Liver (tissue), 9 donors: ENCODE data around the gene FBXO31. TPM values are rescaled to one million over a fixed set of nuclear protein-coding genes. Genes with fewer than 3 reads are reported as not detected.

Experiments used
- DNase-seq: peaks from one replicate; pipeline ENCODE4 v3.0.0-alpha.2; 2017; ENCODE audit warnings: low spot score
- H3K27ac ChIP-seq, 2 donors: one replicate each; pipeline ENCODE4 v1.7.0; 2013; ENCODE audit warnings: inconsistent platforms in 2 of 2, low read length in 2 of 2, control low read depth in 1 of 2, low read depth in 1 of 2, mild to moderate bottlenecking in 1 of 2
- H3K27me3 ChIP-seq, 4 donors: one replicate each; pipeline versions ENCODE4 v1.6.1 to v1.7.0; 2013; ENCODE audit warnings: low read length in 3 of 4, inconsistent platforms in 1 of 4, mild to moderate bottlenecking in 1 of 4, moderate library complexity in 1 of 4; ENCODE audit not compliant: control insufficient read depth in 4 of 4, insufficient read depth in 4 of 4
- H3K36me3 ChIP-seq, 4 donors: one replicate each; pipeline versions ENCODE4 v1.6.1 to v1.7.0; 2013; ENCODE audit warnings: low read length in 3 of 4, mild to moderate bottlenecking in 3 of 4, low read depth in 1 of 4, moderate library complexity in 1 of 4; ENCODE audit not compliant: control insufficient read depth in 4 of 4, insufficient read depth in 3 of 4
- H3K4me1 ChIP-seq, 4 donors: one replicate each; pipeline versions ENCODE4 v1.6.1 to v1.7.0; 2013; ENCODE audit warnings: low read length in 3 of 4, mild to moderate bottlenecking in 3 of 4, moderate library complexity in 1 of 4; ENCODE audit not compliant: control insufficient read depth in 4 of 4, insufficient read depth in 4 of 4
- H3K4me3 ChIP-seq, 3 donors: one replicate each; pipeline versions ENCODE4 v1.6.1 to v1.7.0; 2013; ENCODE audit warnings: low read length in 3 of 3, control low read depth in 1 of 3, low read depth in 1 of 3, mild to moderate bottlenecking in 1 of 3
- H3K9ac ChIP-seq, 2 donors: one replicate each; pipeline ENCODE4 v1.7.0; 2013; ENCODE audit warnings: low read length in 2 of 2, mild to moderate bottlenecking in 2 of 2, moderate library complexity in 2 of 2, control low read depth in 1 of 2, low read depth in 1 of 2
- H3K9me3 ChIP-seq, 4 donors: one replicate each; pipeline versions ENCODE4 v1.6.1 to v1.7.0; 2013; ENCODE audit warnings: low read length in 3 of 4; ENCODE audit not compliant: control insufficient read depth in 4 of 4
- CTCF ChIP-seq: fragments of 150-350 bp; IDR thresholded peaks from 2 replicates; pipeline ENCODE4 v1.5.1; 2017; ENCODE audit warnings: improper control_type of control experiment, low read depth, low read length; ENCODE audit not compliant: missing input control
- EGR1 ChIP-seq, 2 donors: IDR thresholded peaks; 2 replicates each; pipeline ENCODE4 v1.6.1; 2016 to 2018; ENCODE audit warnings: antibody characterized with exemption in 2 of 2, low read depth in 2 of 2
- FOXA1 ChIP-seq: IDR thresholded peaks from 2 replicates; pipeline ENCODE4 v1.6.1; 2016; ENCODE audit warnings: antibody characterized with exemption
- GABPA ChIP-seq, 2 donors: IDR thresholded peaks in 1 of 2; conservative IDR thresholded peaks in 1 of 2; 2 replicates each; pipeline ENCODE4 v1.6.1; 2016; ENCODE audit warnings: antibody characterized with exemption in 2 of 2, mild to moderate bottlenecking in 1 of 2, moderate library complexity in 1 of 2
- HNF4A ChIP-seq, 2 donors: conservative IDR thresholded peaks; 2 replicates each; pipeline ENCODE4 v1.6.1; 2016; ENCODE audit warnings: antibody characterized with exemption in 2 of 2, mild to moderate bottlenecking in 2 of 2
- JUND ChIP-seq, 2 donors: IDR thresholded peaks; 2 replicates each; pipeline ENCODE4 v1.6.1; 2016; ENCODE audit warnings: antibody characterized with exemption in 2 of 2
- MAX ChIP-seq: IDR thresholded peaks from 2 replicates; pipeline ENCODE4 v1.6.1; 2016; ENCODE audit warnings: antibody characterized with exemption
- NR2F2 ChIP-seq: IDR thresholded peaks from 2 replicates; pipeline ENCODE4 v1.6.1; 2016; ENCODE audit warnings: antibody characterized with exemption
- RAD21 ChIP-seq, 2 donors: IDR thresholded peaks; 2 replicates each; pipeline ENCODE4 v1.6.1; 2016; ENCODE audit warnings: antibody characterized with exemption in 2 of 2, mild to moderate bottlenecking in 2 of 2
- RXRA ChIP-seq, 2 donors: IDR thresholded peaks; 2 replicates each; pipeline ENCODE4 v1.6.1; 2017 to 2018; ENCODE audit warnings: antibody characterized with exemption in 2 of 2, mild to moderate bottlenecking in 1 of 2
- SP1 ChIP-seq: IDR thresholded peaks from 2 replicates; pipeline ENCODE4 v1.6.1; 2018; ENCODE audit warnings: antibody characterized with exemption, mild to moderate bottlenecking
- TAF1 ChIP-seq: conservative IDR thresholded peaks from 2 replicates; pipeline ENCODE4 v1.6.1; 2016; ENCODE audit warnings: antibody characterized with exemption, mild to moderate bottlenecking
- YY1 ChIP-seq: IDR thresholded peaks from 2 replicates; pipeline ENCODE4 v1.6.1; 2016; ENCODE audit warnings: antibody characterized with exemption, mild to moderate bottlenecking
- WGBS: extraction: QIAGEN DNeasy Blood & Tissue Kit; methylation state at CpG from one replicate; pipeline ENCODE4 v1.1.7; 2013; 5-methylcytosine and 5-hydroxymethylcytosine counted together
- polyA plus RNA-seq, 2 donors: library from polyadenylated mRNA; stranded (reverse) in 1 of 2; unstranded in 1 of 2; fragments of 200-250 nt in 1 of 2; fragments of >200 nt in 1 of 2; fragmentation: Nextera tagmentation in 1 of 2; extraction: Ambion mirVana in 1 of 2; gene quantifications; one replicate each; pipeline versions ENCODE4 v1.2.1 to v1.2.3, GENCODE V29; 2013 to 2015
- total RNA-seq, 2 donors: library from RNA; depleted of rRNA; stranded (reverse); fragments of >200 nt; gene quantifications; one replicate each; pipeline ENCODE4 v1.2.3, GENCODE V29; 2014
- TF ChIP-seq, protein P1 (sequence below): IDR thresholded peaks from 2 replicates; pipeline ENCODE4 v1.6.1; 2016; ENCODE audit warnings: antibody characterized with exemption
- TF ChIP-seq, protein P2 (sequence below): IDR thresholded peaks from 2 replicates; pipeline ENCODE4 v1.6.1; 2016; ENCODE audit warnings: antibody characterized with exemption, mild to moderate bottlenecking
- TF ChIP-seq, protein P3 (sequence below): IDR thresholded peaks from 2 replicates; pipeline ENCODE4 v1.6.1; 2016; ENCODE audit warnings: antibody characterized with exemption
- donor health status: healthy.
- donor health status: healthy.
- donor health status: healthy.
- donor health status: healthy.
- donor health status: healthy.

FBXO31 gene
- total and polyA plus RNA-seq, 4 donors: 13.2 to 30.3 (median 18.1) TPM

GRCh38 chr16:87328846-87329245 is 54.7 kb downstream of the FBXO31 start:
- TF ChIP-seq HNF4A (conservative IDR thresholded peaks at IDR 0.05): no peak
- H3K4me3 ChIP-seq: no peak overlapping the region
- WGBS: 85% methylated on average over 12 of the region's 12 CpGs
- H3K36me3 ChIP-seq: peaks cover 14 to 51% (median 18%) of the 10 kb centered on the region in 4 donors
- peaks cover 0 to 3% (median 0%) of the 10 kb centered on the region in 4 donors for H3K4me1 ChIP-seq
- H3K9ac ChIP-seq: no peak overlapping the region
- H3K27me3 ChIP-seq: no peaks in the 10 kb centered on the region
- no peak overlapping the region for H3K27ac ChIP-seq
- no peaks in the 10 kb centered on the region for H3K9me3 ChIP-seq
- DNase-seq: no peak

GRCh38 chr16:87327798-87328495 is 55.6 kb downstream of the FBXO31 start:
- H3K27ac ChIP-seq: no peak overlapping the region
- no peak for DNase-seq
- WGBS: 93% methylated on average over 19 of the region's 19 CpGs
- no peak overlapping the region for H3K4me3 ChIP-seq
- no peaks in the 10 kb centered on the region for H3K9me3 ChIP-seq
- no peaks in the 10 kb centered on the region for H3K27me3 ChIP-seq
- no peak overlapping the region for H3K9ac ChIP-seq
- H3K4me1 ChIP-seq: peaks cover 0 to 3% (median 0%) of the 10 kb centered on the region in 4 donors
- peaks cover 12 to 42% (median 14%) of the 10 kb centered on the region in 4 donors for H3K36me3 ChIP-seq
- TF ChIP-seq JUND (IDR thresholded peaks at IDR 0.05): no peak
- TF ChIP-seq NR2F2: no peak
- no peak for TF ChIP-seq EGR1 (IDR thresholded peaks at IDR 0.05; ENCODE audit: low read depth in 2 of 2)
- TF ChIP-seq FOXA1: no peak
- TF ChIP-seq, protein P1, sequence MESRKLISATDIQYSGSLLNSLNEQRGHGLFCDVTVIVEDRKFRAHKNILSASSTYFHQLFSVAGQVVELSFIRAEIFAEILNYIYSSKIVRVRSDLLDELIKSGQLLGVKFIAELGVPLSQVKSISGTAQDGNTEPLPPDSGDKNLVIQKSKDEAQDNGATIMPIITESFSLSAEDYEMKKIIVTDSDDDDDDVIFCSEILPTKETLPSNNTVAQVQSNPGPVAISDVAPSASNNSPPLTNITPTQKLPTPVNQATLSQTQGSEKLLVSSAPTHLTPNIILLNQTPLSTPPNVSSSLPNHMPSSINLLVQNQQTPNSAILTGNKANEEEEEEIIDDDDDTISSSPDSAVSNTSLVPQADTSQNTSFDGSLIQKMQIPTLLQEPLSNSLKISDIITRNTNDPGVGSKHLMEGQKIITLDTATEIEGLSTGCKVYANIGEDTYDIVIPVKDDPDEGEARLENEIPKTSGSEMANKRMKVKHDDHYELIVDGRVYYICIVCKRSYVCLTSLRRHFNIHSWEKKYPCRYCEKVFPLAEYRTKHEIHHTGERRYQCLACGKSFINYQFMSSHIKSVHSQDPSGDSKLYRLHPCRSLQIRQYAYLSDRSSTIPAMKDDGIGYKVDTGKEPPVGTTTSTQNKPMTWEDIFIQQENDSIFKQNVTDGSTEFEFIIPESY: no peak
- TF ChIP-seq MAX: no peak
- TF ChIP-seq, protein P2, sequence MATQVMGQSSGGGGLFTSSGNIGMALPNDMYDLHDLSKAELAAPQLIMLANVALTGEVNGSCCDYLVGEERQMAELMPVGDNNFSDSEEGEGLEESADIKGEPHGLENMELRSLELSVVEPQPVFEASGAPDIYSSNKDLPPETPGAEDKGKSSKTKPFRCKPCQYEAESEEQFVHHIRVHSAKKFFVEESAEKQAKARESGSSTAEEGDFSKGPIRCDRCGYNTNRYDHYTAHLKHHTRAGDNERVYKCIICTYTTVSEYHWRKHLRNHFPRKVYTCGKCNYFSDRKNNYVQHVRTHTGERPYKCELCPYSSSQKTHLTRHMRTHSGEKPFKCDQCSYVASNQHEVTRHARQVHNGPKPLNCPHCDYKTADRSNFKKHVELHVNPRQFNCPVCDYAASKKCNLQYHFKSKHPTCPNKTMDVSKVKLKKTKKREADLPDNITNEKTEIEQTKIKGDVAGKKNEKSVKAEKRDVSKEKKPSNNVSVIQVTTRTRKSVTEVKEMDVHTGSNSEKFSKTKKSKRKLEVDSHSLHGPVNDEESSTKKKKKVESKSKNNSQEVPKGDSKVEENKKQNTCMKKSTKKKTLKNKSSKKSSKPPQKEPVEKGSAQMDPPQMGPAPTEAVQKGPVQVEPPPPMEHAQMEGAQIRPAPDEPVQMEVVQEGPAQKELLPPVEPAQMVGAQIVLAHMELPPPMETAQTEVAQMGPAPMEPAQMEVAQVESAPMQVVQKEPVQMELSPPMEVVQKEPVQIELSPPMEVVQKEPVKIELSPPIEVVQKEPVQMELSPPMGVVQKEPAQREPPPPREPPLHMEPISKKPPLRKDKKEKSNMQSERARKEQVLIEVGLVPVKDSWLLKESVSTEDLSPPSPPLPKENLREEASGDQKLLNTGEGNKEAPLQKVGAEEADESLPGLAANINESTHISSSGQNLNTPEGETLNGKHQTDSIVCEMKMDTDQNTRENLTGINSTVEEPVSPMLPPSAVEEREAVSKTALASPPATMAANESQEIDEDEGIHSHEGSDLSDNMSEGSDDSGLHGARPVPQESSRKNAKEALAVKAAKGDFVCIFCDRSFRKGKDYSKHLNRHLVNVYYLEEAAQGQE: no peak
- no peak for TF ChIP-seq HNF4A (conservative IDR thresholded peaks at IDR 0.05)
- no peak for TF ChIP-seq SP1
- no peak for TF ChIP-seq GABPA (IDR thresholded peaks at IDR 0.05 in 1 of 2, conservative IDR thresholded peaks at IDR 0.05 in 1 of 2)
- TF ChIP-seq, protein P3, sequence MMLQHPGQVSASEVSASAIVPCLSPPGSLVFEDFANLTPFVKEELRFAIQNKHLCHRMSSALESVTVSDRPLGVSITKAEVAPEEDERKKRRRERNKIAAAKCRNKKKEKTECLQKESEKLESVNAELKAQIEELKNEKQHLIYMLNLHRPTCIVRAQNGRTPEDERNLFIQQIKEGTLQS: no peak
- TF ChIP-seq CTCF: no peak
- TF ChIP-seq YY1: no peak
- TF ChIP-seq RXRA (IDR thresholded peaks at IDR 0.05): no peak
- no peak for TF ChIP-seq RAD21 (IDR thresholded peaks at IDR 0.05)
- TF ChIP-seq TAF1: no peak
